Lower leg skin (tissue), 4 donors: ENCODE results near the gene KCTD16. TPM values are rescaled to one million over a fixed set of nuclear protein-coding genes. Genes with fewer than 3 reads are reported as not detected.

ENCODE experiments used
- DNase-seq, 2 donors: peaks; one replicate each; pipeline ENCODE4 v3.0.0-alpha.2; 2019; ENCODE audit warnings: low spot score in 2 of 2
- H3K4me3 ChIP-seq: fragments of 200-600 bp; sonication (generic); 2 replicates; pipeline ENCODE4 v1.5.1; 2017; ENCODE audit warnings: mild to moderate bottlenecking, low read depth; ENCODE audit not compliant: poor library complexity, severe bottlenecking
- POLR2A ChIP-seq, 2 donors: fragments of 450-650 bp; IDR thresholded peaks; one replicate each; pipeline ENCODE4 v1.6.1; 2016 to 2017; ENCODE audit warnings: antibody characterized with exemption in 2 of 2, mild to moderate bottlenecking in 1 of 2, moderate library complexity in 1 of 2
- WGBS, 2 donors: methylation state at CpG; one replicate each; pipeline ENCODE4 v1.1.5; 2018; 5-methylcytosine and 5-hydroxymethylcytosine counted together
- intact Hi-C: fragments of 100-400 bp; cut with DNase I; formaldehyde crosslinking; loops from one replicate; pipeline ENCODE4 v1.15.0; 2023; ENCODE audit warnings: low total_unique reads
- total RNA-seq, 4 donors: library from RNA; depleted of rRNA; stranded (reverse); fragments of >200 nt; gene quantifications; one replicate each; pipeline ENCODE4 v1.1.0, GENCODE V29; 2016
- TF ChIP-seq, protein P1 (sequence below), 3 donors: fragments of 450-650 bp; IDR thresholded peaks; one replicate each; pipeline ENCODE4 v1.5.1; 2016; ENCODE audit warnings: antibody characterized with exemption in 3 of 3, mild to moderate bottlenecking in 3 of 3, moderate library complexity in 2 of 3

The KCTD16 gene
- total RNA-seq, 4 donors from 2014 or later: not detected

- no peak overlapping the region for H3K4me3 ChIP-seq
- intact Hi-C loops: no loop called here
- 91 to 98% methylated on average over 2 of the region's 2 CpGs for WGBS, 2 donors
- TF ChIP-seq, protein P1, sequence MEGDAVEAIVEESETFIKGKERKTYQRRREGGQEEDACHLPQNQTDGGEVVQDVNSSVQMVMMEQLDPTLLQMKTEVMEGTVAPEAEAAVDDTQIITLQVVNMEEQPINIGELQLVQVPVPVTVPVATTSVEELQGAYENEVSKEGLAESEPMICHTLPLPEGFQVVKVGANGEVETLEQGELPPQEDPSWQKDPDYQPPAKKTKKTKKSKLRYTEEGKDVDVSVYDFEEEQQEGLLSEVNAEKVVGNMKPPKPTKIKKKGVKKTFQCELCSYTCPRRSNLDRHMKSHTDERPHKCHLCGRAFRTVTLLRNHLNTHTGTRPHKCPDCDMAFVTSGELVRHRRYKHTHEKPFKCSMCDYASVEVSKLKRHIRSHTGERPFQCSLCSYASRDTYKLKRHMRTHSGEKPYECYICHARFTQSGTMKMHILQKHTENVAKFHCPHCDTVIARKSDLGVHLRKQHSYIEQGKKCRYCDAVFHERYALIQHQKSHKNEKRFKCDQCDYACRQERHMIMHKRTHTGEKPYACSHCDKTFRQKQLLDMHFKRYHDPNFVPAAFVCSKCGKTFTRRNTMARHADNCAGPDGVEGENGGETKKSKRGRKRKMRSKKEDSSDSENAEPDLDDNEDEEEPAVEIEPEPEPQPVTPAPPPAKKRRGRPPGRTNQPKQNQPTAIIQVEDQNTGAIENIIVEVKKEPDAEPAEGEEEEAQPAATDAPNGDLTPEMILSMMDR (IDR thresholded peaks at IDR 0.05): no peak
- no peak for TF ChIP-seq POLR2A (IDR thresholded peaks at IDR 0.05)
- DNase-seq: no peak
Measured at GRCh38 chr5:144310621-144311020, 139.9 kb downstream of the KCTD16 start.

DNA sequence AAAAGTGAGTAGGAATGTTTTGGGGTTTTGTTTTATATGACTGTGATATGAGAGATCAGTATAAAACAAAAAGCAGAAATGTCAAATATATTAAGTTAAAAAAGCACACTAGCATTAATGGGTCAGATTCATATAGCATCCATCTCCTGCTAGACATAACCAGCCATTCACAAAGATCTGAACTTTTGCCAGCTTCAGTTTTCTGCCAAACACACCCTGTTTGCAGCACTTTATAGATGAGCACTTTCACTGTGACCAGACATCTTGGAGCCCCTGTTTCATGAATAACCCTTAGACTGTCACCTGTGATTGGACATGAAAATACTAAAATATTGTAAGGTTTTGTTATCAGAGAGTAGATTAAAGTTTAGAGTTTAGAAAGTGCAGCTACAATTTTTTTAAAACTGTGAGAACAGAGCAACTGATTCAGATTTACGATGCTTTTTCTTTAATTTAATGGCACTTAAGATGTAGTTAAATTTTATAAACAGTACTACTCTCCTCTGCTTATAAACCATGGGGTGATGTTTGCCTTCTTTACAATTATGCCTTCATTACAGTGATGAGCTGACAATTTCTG, 142.6 kb downstream of the KCTD16 start:
- WGBS, 2 donors: 71 to 79% methylated on average over 1 of the region's 1 CpG
- TF ChIP-seq POLR2A (IDR thresholded peaks at IDR 0.05): no peak
- TF ChIP-seq, protein P1 (IDR thresholded peaks at IDR 0.05): no peak

DNA sequence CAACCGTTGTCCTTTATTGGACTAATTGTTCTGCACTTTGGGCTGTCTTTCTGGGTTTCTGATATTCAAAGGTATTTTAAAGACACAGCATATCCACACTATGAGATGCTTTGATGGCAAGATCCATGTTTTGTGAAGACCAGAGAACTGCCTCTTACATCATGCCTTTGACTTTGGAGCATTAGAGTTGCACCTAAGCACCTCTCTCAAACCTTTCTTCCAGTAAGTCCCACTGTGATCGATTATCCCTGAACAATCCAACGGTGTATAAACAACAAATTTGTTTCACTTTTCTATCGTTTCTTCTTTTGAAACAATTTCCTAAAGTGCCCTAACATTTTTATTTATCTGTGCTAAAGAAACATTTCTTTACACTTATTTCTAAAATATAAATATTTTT, 144.4 kb downstream of the KCTD16 start:
- TF ChIP-seq, protein P1 (IDR thresholded peaks at IDR 0.05): no peak
- TF ChIP-seq POLR2A (IDR thresholded peaks at IDR 0.05): no peak
- no peak overlapping the region for H3K4me3 ChIP-seq
- DNase-seq: no peak
- WGBS, 2 donors: 84 to 88% methylated on average over 4 of the region's 4 CpGs
- intact Hi-C loops: no loop called here

More for the DNA sequence above, 142.6 kb downstream of the KCTD16 start:
- H3K4me3 ChIP-seq: no peak overlapping the region
- intact Hi-C loops: no loop called here
- no peak for DNase-seq

DNA sequence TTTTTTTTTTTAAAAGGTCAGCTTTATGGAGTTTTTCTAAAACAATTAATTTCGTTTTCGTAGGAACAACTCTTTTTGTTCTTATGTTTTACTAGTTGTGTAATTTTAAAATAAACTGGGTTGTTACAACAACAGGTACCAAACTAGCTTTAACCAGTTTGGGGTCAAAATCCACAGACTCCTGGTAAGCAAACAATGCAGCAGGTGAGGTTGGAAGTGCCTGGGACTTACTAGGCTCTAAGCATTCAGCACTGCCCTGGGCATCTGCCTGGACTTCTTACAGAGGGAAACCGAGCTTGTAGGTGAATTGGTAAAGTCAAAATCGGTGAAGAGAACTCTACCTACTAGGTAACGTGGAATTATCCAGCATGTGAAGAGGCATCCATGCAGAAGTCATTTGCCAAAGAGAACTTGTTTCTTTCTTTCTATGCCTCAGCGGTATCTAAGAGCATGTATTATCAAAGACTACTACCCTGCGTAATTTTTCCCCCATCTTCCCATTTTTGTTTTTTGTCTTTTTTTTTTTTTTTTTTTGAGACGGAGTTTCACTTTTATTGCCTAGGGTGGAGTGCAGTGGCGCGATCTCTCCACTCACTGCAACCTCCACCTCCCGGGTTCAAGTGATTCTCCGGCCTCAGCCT, 145.4 kb downstream of the KCTD16 start:
- no peak for DNase-seq
- WGBS, 2 donors: 87 to 90% methylated on average over 12 of the region's 12 CpGs

DNA sequence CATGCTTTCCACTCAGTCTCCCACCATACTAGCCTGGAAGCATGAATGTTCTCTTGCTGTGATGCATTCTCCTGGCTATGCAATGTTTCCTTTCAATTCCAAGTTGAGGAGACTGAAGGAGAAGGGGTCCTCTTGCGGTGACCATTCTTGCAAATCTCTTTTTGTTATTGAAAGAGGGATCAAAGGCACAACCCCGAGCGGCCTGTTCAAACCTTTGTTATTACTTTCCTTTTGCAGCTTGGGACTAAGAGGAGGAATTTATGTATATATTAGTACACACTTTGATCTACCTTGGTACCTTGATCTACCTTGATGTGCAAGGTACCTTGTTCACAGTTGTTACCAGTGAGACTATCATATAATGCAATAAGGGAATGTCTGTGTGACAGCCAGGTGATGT, 147.3 kb downstream of the KCTD16 start:
- 69 to 70% methylated on average over 3 of the region's 3 CpGs for WGBS, 2 donors
- intact Hi-C loops: no loop called here
- no peak for DNase-seq
- H3K4me3 ChIP-seq: no peak overlapping the region
- TF ChIP-seq, protein P1 (IDR thresholded peaks at IDR 0.05): no peak
- no peak for TF ChIP-seq POLR2A (IDR thresholded peaks at IDR 0.05)

More for the DNA sequence above, 145.4 kb downstream of the KCTD16 start:
- H3K4me3 ChIP-seq: no peak overlapping the region
- intact Hi-C loops: no loop called here
- no peak for TF ChIP-seq POLR2A (IDR thresholded peaks at IDR 0.05)
- TF ChIP-seq, protein P1 (IDR thresholded peaks at IDR 0.05): no peak
